Choroid plexus epithelial cell (primary cell): Measurements from ENCODE around the gene CALY.
A peak's percentile ranks its signal among the peaks of the same experiment; 100 is the strongest.

Experiments used
- DNase-seq: peaks from one replicate; pipeline ENCODE4 v3.0.0-alpha.2; 2010; ENCODE audit warnings: low read depth
- H3K4me3 ChIP-seq: 2 replicates; pipeline ENCODE4 v1.5.1; 2011; ENCODE audit warnings: low read depth, mild to moderate bottlenecking, control low read depth, low read length, moderate library complexity
- CTCF ChIP-seq: conservative IDR thresholded peaks from 2 replicates; pipeline ENCODE4 v1.5.1; 2011; ENCODE audit warnings: low read depth, mild to moderate bottlenecking, control low read depth, inconsistent platforms, low read length, moderate library complexity

The CALY gene

GRCh38 chr10:133318494-133319127 is 18.1 kb downstream of the CALY start:
- peak; percentile 84 for TF ChIP-seq CTCF
- peak; percentile 60 for DNase-seq
- peak overlapping the region; percentile 52 for H3K4me3 ChIP-seq

GRCh38 chr10:133316732-133317131 is 20.0 kb downstream of the CALY start:
- no peak for TF ChIP-seq CTCF
- DNase-seq, result no peak
- H3K4me3 ChIP-seq, result no peak overlapping the region

- no peak for TF ChIP-seq CTCF
- no peak for DNase-seq
Measured at GRCh38 chr10:133316266-133316665, 20.4 kb downstream of the CALY start.

GRCh38 chr10:133315847-133316246 is 20.8 kb downstream of the CALY start:
- peak; percentile 30 for DNase-seq
- TF ChIP-seq CTCF, result no peak
- H3K4me3 ChIP-seq, result no peak overlapping the region

More at GRCh38 chr10:133316266-133316665, 20.4 kb downstream of the CALY start:
- no peak overlapping the region for H3K4me3 ChIP-seq

GRCh38 chr10:133314911-133315310 is 21.8 kb downstream of the CALY start:
- H3K4me3 ChIP-seq, result no peak overlapping the region
- DNase-seq, result no peak
- TF ChIP-seq CTCF, result no peak

- H3K4me3 ChIP-seq, result no peak overlapping the region
- no peak for TF ChIP-seq CTCF
- no peak for DNase-seq
Measured at GRCh38 chr10:133313192-133313591, 23.5 kb downstream of the CALY start.

- TF ChIP-seq CTCF, result no peak
- H3K4me3 ChIP-seq, result no peak overlapping the region
- no peak for DNase-seq
Measured at GRCh38 chr10:133312769-133313145, 23.9 kb downstream of the CALY start.
